H1 (cell line): ENCODE results near the gene GPR162. TPM values are rescaled to one million over a fixed set of nuclear protein-coding genes. Genes with fewer than 3 reads are reported as not detected.
A peak's percentile ranks its signal among the peaks of the same experiment; 100 is the strongest.

Experiments used
- CTCF ChIA-PET: fragments of 300-600 bp; sonication (Branson Sonifier 250); formaldehyde crosslinking; loops from one replicate; lab custom pipeline; 2021; ENCODE audit not compliant: partially characterized antibody; lab: Charles Lee
- POLR2A ChIA-PET: fragments of 300-600 bp; sonication (Branson Sonifier 250); formaldehyde crosslinking; loops from one replicate; lab custom pipeline; 2021; ENCODE audit warnings: inconsistent platforms; ENCODE audit not compliant: partially characterized antibody; lab: Charles Lee
- DNase-seq, 2 experiments: peaks; one replicate each; pipeline versions ENCODE4 v3.0.0 to v3.0.0-alpha.2; 2010 to 2022; ENCODE audit warnings: low spot score in 2 of 2, low read depth in 1 of 2, mixed read lengths in 1 of 2
- FAIRE-seq: peaks from 2 replicates; lab custom pipeline; 2011; peaks lifted over from hg19 to GRCh38; lab: Jason Lieb, UNC
- H2AFZ ChIP-seq: 2 replicates; pipeline ENCODE4 v1.8.1; 2012; ENCODE audit warnings: low read length, inconsistent platforms
- H2AK5ac ChIP-seq: 2 replicates; pipeline ENCODE4 v1.6.1; 2013; ENCODE audit warnings: low read depth, low read length
- H2BK120ac ChIP-seq: replicated peaks from 2 replicates; pipeline ENCODE3; 2013; ENCODE audit warnings: low read depth, low read length, inconsistent platforms
- H2BK12ac ChIP-seq: 2 replicates; pipeline ENCODE4 v1.6.1; 2013; ENCODE audit warnings: low read depth, low read length
- H2BK15ac ChIP-seq: 2 replicates; pipeline ENCODE4 v1.6.1; 2013; ENCODE audit warnings: low read length
- H2BK20ac ChIP-seq: 2 replicates; pipeline ENCODE4 v1.6.1; 2013; ENCODE audit warnings: low read length
- H2BK5ac ChIP-seq: 2 replicates; pipeline ENCODE4 v1.6.1; 2013; ENCODE audit warnings: low read depth, low read length
- H3K14ac ChIP-seq: 2 replicates; pipeline ENCODE4 v1.6.1; 2013; ENCODE audit warnings: inconsistent platforms; ENCODE audit not compliant: insufficient read length
- H3K18ac ChIP-seq: 2 replicates; pipeline ENCODE4 v1.6.1; 2013; ENCODE audit warnings: low read length; ENCODE audit errors: extremely low read depth
- H3K23ac ChIP-seq: 2 replicates; pipeline ENCODE4 v1.6.1; 2013; ENCODE audit warnings: inconsistent platforms; ENCODE audit not compliant: insufficient read length
- H3K23me2 ChIP-seq: 2 replicates; pipeline ENCODE4 v1.6.1; 2013; ENCODE audit warnings: low read depth, low read length
- H3K27ac ChIP-seq: 2 replicates; pipeline ENCODE4 v1.6.1; 2011; ENCODE audit warnings: low read depth, low read length, inconsistent platforms
- H3K27me3 ChIP-seq, 4 experiments: replicated peaks in 1 of 4; 1 replicate in 1 of 4; 2 replicates in 3 of 4; pipeline versions ENCODE4 v1.6.1 to v1.8.1; 2011 to 2013; ENCODE audit warnings: low read length in 3 of 4, mild to moderate bottlenecking in 3 of 4, inconsistent platforms in 2 of 4, mixed read lengths in 2 of 4, moderate library complexity in 1 of 4; ENCODE audit not compliant: control insufficient read depth in 3 of 4, insufficient read depth in 3 of 4; ENCODE audit errors: extremely low read depth in 1 of 4
- H3K36me3 ChIP-seq, 4 experiments: 2 replicates each; pipeline versions ENCODE4 v1.6.1 to v1.8.1; 2011 to 2013; ENCODE audit warnings: mild to moderate bottlenecking in 4 of 4, low read length in 3 of 4, moderate library complexity in 2 of 4, control low read depth in 1 of 4, inconsistent platforms in 1 of 4; ENCODE audit not compliant: insufficient read depth in 4 of 4, control insufficient read depth in 2 of 4
- H3K4ac ChIP-seq: replicated peaks from 2 replicates; pipeline ENCODE3; 2013; ENCODE audit warnings: low read length, low read depth, mixed read lengths, inconsistent platforms; ENCODE audit not compliant: insufficient read length
- H3K4me1 ChIP-seq, 4 experiments: replicated peaks in 1 of 4; 1 replicate in 1 of 4; 2 replicates in 3 of 4; pipeline versions ENCODE4 v1.6.1 to v1.8.1; 2011 to 2013; ENCODE audit warnings: low read length in 3 of 4, inconsistent platforms in 2 of 4, mixed read lengths in 1 of 4; ENCODE audit not compliant: insufficient read depth in 4 of 4, control insufficient read depth in 3 of 4
- H3K4me2 ChIP-seq, 2 experiments: 2 replicates each; pipeline versions ENCODE4 v1.6.1 to v1.8.1; 2011 to 2013; ENCODE audit warnings: low read depth in 2 of 2, low read length in 2 of 2, control low read depth in 1 of 2, inconsistent platforms in 1 of 2, mild to moderate bottlenecking in 1 of 2; ENCODE audit not compliant: insufficient read depth in 1 of 2
- H3K4me3 ChIP-seq, 4 experiments: fragments of 200-600, 300-600 bp in 1 of 4; sonication (generic), shearing (Covaris generic), sonication (Bioruptor Twin) in 1 of 4; 2 replicates each; pipeline versions ENCODE4 v1.5.1 to v1.8.1; 2011 to 2016; ENCODE audit warnings: low read length in 4 of 4, low read depth in 3 of 4, control low read depth in 2 of 4, inconsistent platforms in 2 of 4, mild to moderate bottlenecking in 2 of 4, mixed read lengths in 1 of 4, moderate library complexity in 1 of 4; ENCODE audit not compliant: insufficient read depth in 2 of 4; ENCODE audit errors: extremely low read depth in 1 of 4
- H3K56ac ChIP-seq: replicated peaks from 2 replicates; pipeline ENCODE3; 2013; ENCODE audit warnings: low read depth, mild to moderate bottlenecking, mixed read lengths, low read length, inconsistent platforms; ENCODE audit not compliant: insufficient read length
- H3K79me1 ChIP-seq: 2 replicates; pipeline ENCODE4 v1.6.1; 2013; ENCODE audit warnings: low read depth, low read length, control low read depth
- H3K79me2 ChIP-seq, 2 experiments: 2 replicates each; pipeline versions ENCODE4 v1.6.1 to v1.8.1; 2012 to 2013; ENCODE audit warnings: low read length in 2 of 2, mild to moderate bottlenecking in 2 of 2, inconsistent platforms in 1 of 2; ENCODE audit not compliant: insufficient read depth in 2 of 2, control insufficient read depth in 1 of 2
- H3K9ac ChIP-seq, 4 experiments: replicated peaks in 1 of 4; 1 replicate in 1 of 4; 2 replicates in 3 of 4; pipeline versions ENCODE4 v1.6.1 to v1.8.1; 2011 to 2013; ENCODE audit warnings: low read depth in 3 of 4, low read length in 3 of 4, control low read depth in 2 of 4, mild to moderate bottlenecking in 2 of 4, moderate library complexity in 2 of 4, inconsistent platforms in 1 of 4; ENCODE audit errors: extremely low read depth in 1 of 4
- H3K9me3 ChIP-seq, 2 experiments: 2 replicates each; pipeline versions ENCODE4 v1.6.1 to v1.8.1; 2012 to 2013; ENCODE audit warnings: mild to moderate bottlenecking in 2 of 2, moderate library complexity in 2 of 2, control low read depth in 1 of 2, inconsistent platforms in 1 of 2, low read depth in 1 of 2, low read length in 1 of 2, mixed read lengths in 1 of 2; ENCODE audit not compliant: insufficient read depth in 2 of 2
- H4K20me1 ChIP-seq, 2 experiments: replicated peaks in 1 of 2; 2 replicates each; pipeline versions ENCODE3 to v1.8.1; 2011 to 2013; ENCODE audit warnings: inconsistent platforms in 2 of 2, low read length in 2 of 2, mild to moderate bottlenecking in 1 of 2; ENCODE audit not compliant: insufficient read depth in 2 of 2, control insufficient read depth in 1 of 2
- H4K5ac ChIP-seq: 2 replicates; pipeline ENCODE4 v1.6.1; 2013; ENCODE audit warnings: low read length, low read depth, mixed read lengths, inconsistent platforms; ENCODE audit not compliant: insufficient read length
- H4K8ac ChIP-seq: 2 replicates; pipeline ENCODE4 v1.8.0; 2013; ENCODE audit warnings: mild to moderate bottlenecking, moderate library complexity, low read length, inconsistent platforms; ENCODE audit not compliant: insufficient read depth; ENCODE audit errors: extremely low read depth
- H4K91ac ChIP-seq: replicated peaks from 2 replicates; pipeline ENCODE3; 2013; ENCODE audit warnings: low read length, mixed read lengths, inconsistent platforms; ENCODE audit not compliant: insufficient read length
- ATF2 ChIP-seq: IDR thresholded peaks from 2 replicates; pipeline ENCODE4 v1.6.1; 2012; ENCODE audit warnings: low read length, inconsistent platforms
- CBX5 ChIP-seq: fragments of 300-800, 300-1000 bp; sonication (generic); IDR thresholded peaks from 2 replicates; pipeline ENCODE4 v1.7.1; 2016; ENCODE audit warnings: antibody characterized with exemption, low read length, low read depth
- CBX8 ChIP-seq: fragments of 300-800, 300-1000 bp; sonication (generic); IDR thresholded peaks from 2 replicates; pipeline ENCODE4 v1.7.1; 2016; ENCODE audit warnings: low read depth, low read length, borderline replicate concordance
- CHD2 ChIP-seq: IDR thresholded peaks from 2 replicates; pipeline ENCODE4 v1.6.1; 2012; ENCODE audit warnings: low read length, improper control_type of control experiment
- CTBP2 ChIP-seq: IDR thresholded peaks from 2 replicates; pipeline ENCODE4 v1.7.0; 2011; ENCODE audit warnings: borderline replicate concordance, mild to moderate bottlenecking, moderate library complexity, mixed read lengths, low read length; ENCODE audit not compliant: insufficient read depth, insufficient read length
- KDM5A ChIP-seq: fragments of 200-600 bp; IDR thresholded peaks from 2 replicates; pipeline ENCODE4 v1.7.1; 2012; ENCODE audit warnings: mild to moderate bottlenecking, low read length, inconsistent platforms, mixed read lengths
- NRF1 ChIP-seq: IDR thresholded peaks from 2 replicates; pipeline ENCODE4 v1.6.1; 2011; ENCODE audit warnings: mild to moderate bottlenecking, low read depth, low read length, improper control_type of control experiment
- SP1 ChIP-seq: IDR thresholded peaks from 2 replicates; pipeline ENCODE4 v1.6.1; 2011; ENCODE audit warnings: low read depth, low read length
- TBP ChIP-seq: IDR thresholded peaks from 2 replicates; pipeline ENCODE4 v1.6.1; 2011; ENCODE audit warnings: low read depth, low read length, improper control_type of control experiment
- WGBS, 2 experiments: shearing (Covaris generic) in 1 of 2; methylation state at CpG; one replicate each; pipeline versions ENCODE4 v1.1.6 to v1.1.7; 2013 to 2015; ENCODE audit warnings: low lambda C conversion rate in 2 of 2, mixed read lengths in 2 of 2, inconsistent platforms in 1 of 2, low coverage in 1 of 2, missing lambda C conversion rate in 1 of 2; ENCODE audit not compliant: insufficient replicate concordance in 2 of 2, insufficient coverage in 1 of 2, insufficient read length in 1 of 2; ENCODE audit errors: extremely low coverage in 1 of 2, missing lambda C conversion rate in 1 of 2; 5-methylcytosine and 5-hydroxymethylcytosine counted together
- polyA plus RNA-seq, 7 experiments: library from polyadenylated mRNA; depleted of rRNA in 3 of 7; stranded (reverse) in 5 of 7; unstranded in 2 of 7; fragments of >200 nt in 5 of 7; fragments of 200-250 nt in 2 of 7; gene quantifications; 1 replicate in 5 of 7; 2 replicates in 1 of 7; 4 replicates in 1 of 7; pipeline versions ENCODE4 v1.2.1 to v1.2.3, GENCODE V29; 2011 to 2013; ENCODE audit warnings: missing spikeins in 2 of 7, mixed read lengths in 2 of 7
- total RNA-seq: library from RNA; stranded (reverse); fragmentation: NEBNext Ultra II Directional; extraction: Animal tissue kit (Norgen Biotek cat#: 25700); gene quantifications from 2 replicates; pipeline ENCODE4 v1.2.1, GENCODE V29; 2021

Gene GPR162
- total and polyA plus RNA-seq, 2 of the 8 experiments (the other 6 are each of a cell fraction or from before 2014, with no cell fraction given) = 7.3 to 8.8 TPM

GRCh38 chr12:6828781-6829535 lies 7.3 kb downstream of the GPR162 start:
- no peak overlapping the region for H2BK120ac ChIP-seq
- CTCF ChIA-PET = interaction anchor here (0.6 to 23.7 kb wide), 14 partner anchors 10 to 225 kb away, joined by 3 to 532 read pairs (median 3); partner anchors contain the start of genes CD4, CDCA3, GNB3 and LAG3
- peak overlapping the region; percentile 59; the same call in 1 of the 2 replicates for H3K27ac ChIP-seq
- peaks cover 4% of the 10 kb centered on the region for H3K79me1 ChIP-seq
- H4K5ac ChIP-seq = peak overlapping the region; percentile 86
- 2% methylated on average over 60 of the region's 71 CpGs; no CpG with 5 or more reads in 1 of the 2 experiments for WGBS, 2 experiments
- H2AK5ac ChIP-seq = no peak overlapping the region
- peak overlapping the region; percentile 88 to 94 (median 90) for H3K4me3 ChIP-seq
- H2BK20ac ChIP-seq = no peak overlapping the region
- peak in 1 of 2 experiments; percentile 81 for DNase-seq
- peaks cover 0 to 6% of the 10 kb centered on the region in 2 experiments for H4K20me1 ChIP-seq
- peaks cover 0 to 9% (median 6%) of the 10 kb centered on the region in 4 experiments; a peak in 5 of 7 replicates for H3K27me3 ChIP-seq
- POLR2A ChIA-PET = interaction anchor here (0.5 to 27.1 kb wide), 23 partner anchors 10 to 327 kb away, joined by 3 to 388 read pairs (median 4); partner anchors contain the start of genes CDCA3, ENO2, GNB3 and LAG3
- H4K8ac ChIP-seq = peak overlapping the region; percentile 65; the same call in 1 of the 2 replicates
- no peak overlapping the region for H3K23ac ChIP-seq
- H2AFZ ChIP-seq = no peak overlapping the region
- H3K36me3 ChIP-seq = peaks cover 12 to 28% (median 25%) of the 10 kb centered on the region in 4 experiments; a peak in 6 of 8 replicates
- peak overlapping the region; percentile 77 to 99 for H3K4me2 ChIP-seq
- peak overlapping the region; percentile 70; the same call in 1 of the 2 replicates for H2BK12ac ChIP-seq
- H3K23me2 ChIP-seq = peaks cover 17% of the 10 kb centered on the region
- 0 out of 2 replicates have a peak overlapping the region, but pooled peaks have one; percentile 72 for H2BK15ac ChIP-seq
- H2BK5ac ChIP-seq = peak overlapping the region; percentile 79; the same call in 1 of the 2 replicates
- peak overlapping the region; percentile 66 to 84 (median 80) for H3K9ac ChIP-seq
- peak overlapping the region; percentile 84 for H3K56ac ChIP-seq
- H4K91ac ChIP-seq = peak overlapping the region; percentile 90
- H3K79me2 ChIP-seq = peaks cover 0 to 9% of the 10 kb centered on the region in 2 experiments; a peak in 1 of 4 replicates
- H3K14ac ChIP-seq = no peak overlapping the region
- H3K9me3 ChIP-seq = no peaks in the 10 kb centered on the region
- FAIRE-seq = no peak
- H3K4ac ChIP-seq = peak overlapping the region; percentile 54
- peaks cover 4 to 25% (median 17%) of the 10 kb centered on the region in 4 experiments for H3K4me1 ChIP-seq
- H3K18ac ChIP-seq = peak overlapping the region; percentile 93
- no peak for TF ChIP-seq CBX5
- peak; percentile 60; the same call in 1 of the 2 replicates for TF ChIP-seq SP1
- TF ChIP-seq TBP = peak; percentile 62; the same call in 1 of the 2 replicates
- no peak for TF ChIP-seq CHD2
- TF ChIP-seq KDM5A = no peak
- TF ChIP-seq NRF1 = no peak
- no peak for TF ChIP-seq ATF2
- no peak for TF ChIP-seq CTBP2
- TF ChIP-seq CBX8 = no peak
